WTC11 (cell line): ENCODE data around the gene RBM18. TPM values are rescaled to one million over a fixed set of nuclear protein-coding genes. Genes with fewer than 3 reads are reported as not detected.

Experiments
- ATAC-seq: fragments of 200-7000 bp; cut with Tn5 transposase; 2 replicates; pipeline ENCODE4 v1.10.0; 2021; ENCODE audit warnings: mild to moderate bottlenecking, moderate library complexity
- CTCF ChIA-PET: fragments of 300-600 bp; sonication (Branson Sonifier 250); formaldehyde crosslinking; loops from one replicate; lab custom pipeline; 2021; ENCODE audit warnings: antibody characterized with exemption; lab: Charles Lee
- POLR2A ChIA-PET: fragments of 350-600 bp; sonication (Branson Sonifier 250); formaldehyde crosslinking; loops from one replicate; lab custom pipeline; 2021; ENCODE audit warnings: antibody characterized with exemption; lab: Charles Lee
- DNase-seq: peaks from one replicate; pipeline ENCODE4 v3.0.0; 2021; ENCODE audit warnings: low spot score
- H3K27ac Mint-ChIP-seq: 2 replicates; pipeline ENCODE4 v1.8.0; 2021; ENCODE audit warnings: mixed read lengths
- H3K27me3 Mint-ChIP-seq: 2 replicates; pipeline ENCODE4 v1.8.0; 2021; ENCODE audit warnings: low read depth, mild to moderate bottlenecking, moderate library complexity, mixed read lengths
- H3K36me3 Mint-ChIP-seq: 2 replicates; pipeline ENCODE4 v1.8.0; 2021; ENCODE audit warnings: mixed read lengths
- H3K4me1 Mint-ChIP-seq: 2 replicates; pipeline ENCODE4 v1.8.0; 2022; ENCODE audit warnings: mixed read lengths
- H3K4me3 Mint-ChIP-seq: 2 replicates; pipeline ENCODE4 v1.8.0; 2021; ENCODE audit warnings: mild to moderate bottlenecking, moderate library complexity, mixed read lengths
- H3K9me3 Mint-ChIP-seq: 2 replicates; pipeline ENCODE4 v1.8.0; 2021; ENCODE audit warnings: mixed read lengths
- ARID4B ChIP-seq: sonication (generic); formaldehyde crosslinking; IDR thresholded peaks from 2 replicates; pipeline ENCODE4 v1.8.0; 2023; ENCODE audit warnings: missing genetic modification reagents, mild to moderate bottlenecking, borderline replicate concordance
- ATF6 ChIP-seq: sonication (generic); formaldehyde crosslinking; IDR thresholded peaks from 2 replicates; pipeline ENCODE4 v1.8.1; 2023; ENCODE audit warnings: mild to moderate bottlenecking, missing genetic modification reagents
- CDX4 ChIP-seq: fragments of 250-450 bp; sonication (Bioruptor Pico); IDR thresholded peaks from 2 replicates; pipeline ENCODE4 v1.9.0; 2021; ENCODE audit warnings: moderate library complexity, mild to moderate bottlenecking, inconsistent platforms, borderline replicate concordance
- CREB1 ChIP-seq: sonication (generic); formaldehyde crosslinking; IDR thresholded peaks from 2 replicates; pipeline ENCODE4 v1.8.0; 2023; ENCODE audit warnings: mild to moderate bottlenecking, missing genetic modification reagents
- E2F4 ChIP-seq: sonication (generic); formaldehyde crosslinking; IDR thresholded peaks from 2 replicates; pipeline ENCODE4 v1.8.1; 2022; ENCODE audit warnings: low read depth, mild to moderate bottlenecking, moderate library complexity, missing genetic modification reagents, borderline replicate concordance
- E2F5 ChIP-seq: sonication (generic); formaldehyde crosslinking; IDR thresholded peaks from 2 replicates; pipeline ENCODE4 v1.8.1; 2022; ENCODE audit warnings: mild to moderate bottlenecking, moderate library complexity, missing genetic modification reagents
- FOXP1 ChIP-seq: sonication (generic); formaldehyde crosslinking; IDR thresholded peaks from 2 replicates; pipeline ENCODE4 v1.8.0; 2022; ENCODE audit warnings: missing genetic modification reagents, mild to moderate bottlenecking, moderate library complexity, borderline replicate concordance
- HMGA2 ChIP-seq: fragments of 250-450 bp; sonication (Bioruptor Pico); IDR thresholded peaks from 2 replicates; pipeline ENCODE4 v1.4.0; 2021; ENCODE audit warnings: mild to moderate bottlenecking, moderate library complexity
- MLX ChIP-seq: sonication (generic); formaldehyde crosslinking; IDR thresholded peaks from 2 replicates; pipeline ENCODE4 v1.8.1; 2023; ENCODE audit warnings: mild to moderate bottlenecking, missing genetic modification reagents, moderate library complexity
- MYBL2 ChIP-seq: sonication (generic); formaldehyde crosslinking; IDR thresholded peaks from 2 replicates; pipeline ENCODE4 v1.8.1; 2023; ENCODE audit warnings: mild to moderate bottlenecking, moderate library complexity, missing genetic modification reagents
- NR1H2 ChIP-seq: sonication (generic); formaldehyde crosslinking; IDR thresholded peaks from 2 replicates; pipeline ENCODE4 v1.9.0; 2021; ENCODE audit warnings: mild to moderate bottlenecking, moderate library complexity, missing genetic modification reagents
- OVOL2 ChIP-seq: fragments of 250-450 bp; sonication (Bioruptor Pico); IDR thresholded peaks from 2 replicates; pipeline ENCODE4 v1.9.0; 2021; ENCODE audit warnings: mild to moderate bottlenecking, borderline replicate concordance
- PRDM15 ChIP-seq: sonication (generic); formaldehyde crosslinking; IDR thresholded peaks from 2 replicates; pipeline ENCODE4 v1.8.0; 2022; ENCODE audit warnings: missing genetic modification reagents
- PREB ChIP-seq: sonication (generic); formaldehyde crosslinking; IDR thresholded peaks from 2 replicates; pipeline ENCODE4 v1.8.1; 2022; ENCODE audit warnings: mild to moderate bottlenecking, missing genetic modification reagents, moderate library complexity, borderline replicate concordance
- USF1 ChIP-seq: sonication (generic); formaldehyde crosslinking; IDR thresholded peaks from 2 replicates; pipeline ENCODE4 v1.8.0; 2022; ENCODE audit warnings: mild to moderate bottlenecking, missing genetic modification reagents
- ZNF512 ChIP-seq: sonication (generic); formaldehyde crosslinking; IDR thresholded peaks from 2 replicates; pipeline ENCODE4 v1.8.1; 2022; ENCODE audit warnings: missing genetic modification reagents, borderline replicate concordance
- total RNA-seq: library from RNA; stranded (reverse); gene quantifications from 3 replicates; pipeline ENCODE4 v1.2.3, GENCODE V29; 2021

RBM18 gene
- total RNA-seq, 1 experiment from 2014 or later, result 11.4 TPM

- H3K36me3 Mint-ChIP-seq, result peaks cover 5% of the 10 kb centered on the region; the same call in 1 of the 2 replicates
- ChIA-PET CTCF (interaction anchor here (0.6 to 4.4 kb wide), 18 partner anchors 9 to 954 kb away, joined by 3 to 39 read pairs (median 4); partner anchors contain the start of genes MORN5, MRRF, NDUFA8 and RBM18), POLR2A (interaction anchor here (0.6 to 0.9 kb wide), 4 partner anchors 12 to 138 kb away, joined by 3 to 8 read pairs (median 4); partner anchors contain the start of genes MRRF and RBM18)
- H3K9me3 Mint-ChIP-seq, result no peaks in the 10 kb centered on the region
- ATAC-seq (peak; percentile 94), DNase-seq (peak; percentile 94)
- H3K4me1 Mint-ChIP-seq, result peaks cover 27% of the 10 kb centered on the region
- peak overlapping the region; percentile 70 for H3K4me3 Mint-ChIP-seq
- no peak overlapping the region for H3K27ac Mint-ChIP-seq
- peaks cover 89% of the 10 kb centered on the region for H3K27me3 Mint-ChIP-seq
- no peak; the same call in 1 of the 2 replicates for TF ChIP-seq PRDM15 (CRISPR knock-in tag)
- TF ChIP-seq ARID4B (CRISPR knock-in tag), result peak; percentile 91; the same call in 1 of the 2 replicates
- TF ChIP-seq E2F4, result peak; percentile 74; the same call in 1 of the 2 replicates
- no peak for TF ChIP-seq NR1H2
- peak; percentile 91 for TF ChIP-seq E2F5 (CRISPR knock-in tag)
- no peak for TF ChIP-seq CDX4 (CRISPR knock-in tag)
- peak; percentile 91 for TF ChIP-seq MYBL2 (CRISPR knock-in tag)
- 0 out of 2 replicates have a peak, but pooled peaks have one; percentile 42 for TF ChIP-seq ATF6 (CRISPR knock-in tag)
- no peak for TF ChIP-seq PREB (CRISPR knock-in tag)
- no peak for TF ChIP-seq HMGA2 (CRISPR knock-in tag)
- TF ChIP-seq USF1 (CRISPR knock-in tag), result peak; percentile 80; the same call in 1 of the 2 replicates
- TF ChIP-seq CREB1 (CRISPR knock-in tag), result peak; percentile 89
- TF ChIP-seq FOXP1 (CRISPR knock-in tag), result peak; percentile 96
- TF ChIP-seq OVOL2 (CRISPR knock-in tag), result no peak
- 0 out of 2 replicates have a peak, but pooled peaks have one; percentile 65 for TF ChIP-seq MLX
- TF ChIP-seq ZNF512 (CRISPR knock-in tag), result no peak
Observed at GRCh38 chr9:122213589-122214413, 50.8 kb downstream of the RBM18 start.
